H9 (cell line): ENCODE data around the gene AHI1. TPM values are rescaled to one million over a fixed set of nuclear protein-coding genes. Genes with fewer than 3 reads are reported as not detected.

Source experiments
- DNase-seq: peaks from one replicate; pipeline ENCODE4 v3.0.0-alpha.2; 2017
- H2AFZ ChIP-seq: one replicate; pipeline ENCODE4 v1.6.1; 2013; ENCODE audit warnings: mild to moderate bottlenecking, low read length, control low read depth, moderate library complexity
- H2AK5ac ChIP-seq: 2 replicates; pipeline ENCODE4 v1.6.1; 2013; ENCODE audit warnings: low read length, control low read depth, mixed read lengths; ENCODE audit not compliant: insufficient read length
- H2BK120ac ChIP-seq: one replicate; pipeline ENCODE4 v1.6.1; 2013; ENCODE audit warnings: low read depth, mild to moderate bottlenecking, low read length, control low read depth, inconsistent platforms; ENCODE audit not compliant: poor library complexity, severe bottlenecking
- H2BK12ac ChIP-seq: 2 replicates; pipeline ENCODE4 v1.6.1; 2013; ENCODE audit warnings: low read length, control low read depth, mixed read lengths, low read depth; ENCODE audit not compliant: insufficient read length
- H2BK15ac ChIP-seq: 2 replicates; pipeline ENCODE4 v1.6.1; 2013; ENCODE audit warnings: low read depth, low read length, control low read depth
- H2BK20ac ChIP-seq: one replicate; pipeline ENCODE4 v1.6.1; 2013; ENCODE audit warnings: low read depth, mild to moderate bottlenecking, low read length, control low read depth, inconsistent platforms; ENCODE audit not compliant: poor library complexity, severe bottlenecking
- H2BK5ac ChIP-seq: 2 replicates; pipeline ENCODE4 v1.6.1; 2013; ENCODE audit warnings: low read length, control low read depth, mixed read lengths; ENCODE audit not compliant: insufficient read length
- H3K14ac ChIP-seq: 2 replicates; pipeline ENCODE4 v1.6.1; 2013; ENCODE audit warnings: low read length, control low read depth; ENCODE audit not compliant: insufficient read depth
- H3K18ac ChIP-seq: 2 replicates; pipeline ENCODE4 v1.6.1; 2013; ENCODE audit warnings: low read depth, mild to moderate bottlenecking, mixed read lengths, low read length, control low read depth; ENCODE audit not compliant: insufficient read length
- H3K23ac ChIP-seq: 2 replicates; pipeline ENCODE4 v1.6.1; 2013; ENCODE audit warnings: low read length, control low read depth, mixed read lengths, low read depth; ENCODE audit not compliant: insufficient read length
- H3K23me2 ChIP-seq: 2 replicates; pipeline ENCODE4 v1.6.1; 2013; ENCODE audit warnings: low read depth, mild to moderate bottlenecking, mixed read lengths, low read length, control low read depth; ENCODE audit not compliant: insufficient read length, poor library complexity, severe bottlenecking
- H3K27ac ChIP-seq: 2 replicates; pipeline ENCODE4 v1.5.1; 2013; ENCODE audit warnings: low read length, control low read depth, mixed read lengths, low read depth; ENCODE audit not compliant: insufficient read length
- H3K27me3 ChIP-seq: 2 replicates; pipeline ENCODE4 v1.6.1; 2013; ENCODE audit warnings: low read length, control low read depth, inconsistent platforms; ENCODE audit not compliant: insufficient read depth
- H3K4ac ChIP-seq: 2 replicates; pipeline ENCODE4 v1.6.1; 2013; ENCODE audit warnings: low read depth, mild to moderate bottlenecking, control low read depth, inconsistent platforms, low read length, moderate library complexity
- H3K4me1 ChIP-seq: 2 replicates; pipeline ENCODE4 v1.6.1; 2013; ENCODE audit warnings: low read length, control low read depth, inconsistent platforms; ENCODE audit not compliant: insufficient read depth
- H3K4me2 ChIP-seq: 2 replicates; pipeline ENCODE4 v1.6.1; 2013; ENCODE audit warnings: low read length, control low read depth, mixed read lengths; ENCODE audit not compliant: insufficient read length, insufficient read depth
- H3K56ac ChIP-seq: 2 replicates; pipeline ENCODE4 v1.6.1; 2013; ENCODE audit warnings: low read depth, mild to moderate bottlenecking, mixed read lengths, low read length, control low read depth; ENCODE audit not compliant: insufficient read length
- H3K79me1 ChIP-seq: 2 replicates; pipeline ENCODE4 v1.6.1; 2013; ENCODE audit warnings: low read depth, mild to moderate bottlenecking, moderate library complexity, low read length, control low read depth, inconsistent platforms; ENCODE audit not compliant: insufficient read depth, poor library complexity, severe bottlenecking
- H3K79me2 ChIP-seq: 2 replicates; pipeline ENCODE4 v1.6.1; 2013; ENCODE audit warnings: low read length, control low read depth, inconsistent platforms; ENCODE audit not compliant: insufficient read depth
- H3K9ac ChIP-seq: 2 replicates; pipeline ENCODE4 v1.6.1; 2013; ENCODE audit warnings: low read length, control low read depth, mixed read lengths; ENCODE audit not compliant: insufficient read length; ENCODE audit errors: extremely low read depth
- H3K9me3 ChIP-seq: one replicate; pipeline ENCODE4 v1.6.1; 2013; ENCODE audit warnings: low read depth, low read length, inconsistent platforms; ENCODE audit not compliant: control insufficient read depth
- H3T11ph ChIP-seq: one replicate; pipeline ENCODE4 v1.6.1; 2013; ENCODE audit warnings: mild to moderate bottlenecking, low read length, control low read depth, inconsistent platforms
- H4K20me1 ChIP-seq: one replicate; pipeline ENCODE4 v1.6.1; 2013; ENCODE audit not compliant: control insufficient read depth, insufficient read length, insufficient read depth
- H4K5ac ChIP-seq: 2 replicates; pipeline ENCODE4 v1.6.1; 2013; ENCODE audit warnings: low read depth, mild to moderate bottlenecking, mixed read lengths, low read length, control low read depth; ENCODE audit not compliant: insufficient read length
- H4K8ac ChIP-seq: replicated peaks from 2 replicates; pipeline ENCODE4 v1.6.1; 2013; ENCODE audit warnings: low read length, control low read depth, mixed read lengths, low read depth; ENCODE audit not compliant: insufficient read length
- H4K91ac ChIP-seq: 2 replicates; pipeline ENCODE4 v1.6.1; 2013; ENCODE audit warnings: low read depth, mild to moderate bottlenecking, moderate library complexity, mixed read lengths, low read length, control low read depth; ENCODE audit not compliant: insufficient read length
- H3K27ac Mint-ChIP-seq, 3 experiments: 2 replicates in 2 of 3; 3 replicates in 1 of 3; pipeline ENCODE4 v1.8.0; 2020 to 2021; ENCODE audit warnings: mixed read lengths in 3 of 3, mild to moderate bottlenecking in 1 of 3, moderate library complexity in 1 of 3
- H3K27me3 Mint-ChIP-seq: 2 replicates; pipeline ENCODE4 v1.8.0; 2021; ENCODE audit warnings: low read depth, mild to moderate bottlenecking, moderate library complexity, mixed read lengths
- H3K36me3 Mint-ChIP-seq, 3 experiments: 2 replicates in 2 of 3; 3 replicates in 1 of 3; pipeline ENCODE4 v1.8.0; 2020 to 2021; ENCODE audit warnings: low read depth in 3 of 3, mixed read lengths in 3 of 3; ENCODE audit not compliant: insufficient read depth in 1 of 3
- H3K4me1 Mint-ChIP-seq, 2 experiments: 2 replicates each; pipeline ENCODE4 v1.8.0; 2020; ENCODE audit warnings: mixed read lengths in 2 of 2
- H3K4me3 Mint-ChIP-seq, 2 experiments: 2 replicates in 1 of 2; 3 replicates in 1 of 2; pipeline ENCODE4 v1.8.0; 2020 to 2021; ENCODE audit warnings: mild to moderate bottlenecking in 2 of 2, mixed read lengths in 2 of 2, moderate library complexity in 1 of 2
- H3K9me3 Mint-ChIP-seq, 2 experiments: 2 replicates in 1 of 2; 3 replicates in 1 of 2; pipeline ENCODE4 v1.8.0; 2020; ENCODE audit warnings: mild to moderate bottlenecking in 2 of 2, mixed read lengths in 2 of 2, moderate library complexity in 1 of 2
- WGBS: extraction: QIAGEN DNeasy Blood & Tissue Kit; methylation state at CpG from one replicate; pipeline ENCODE4 v1.1.7; 2013; ENCODE audit warnings: missing lambda C conversion rate, low lambda C conversion rate, mixed read lengths; ENCODE audit not compliant: insufficient read length; ENCODE audit errors: extremely low coverage; 5-methylcytosine and 5-hydroxymethylcytosine counted together
- total RNA-seq: library from RNA; stranded (reverse); gene quantifications from 2 replicates; pipeline ENCODE4 v1.2.1, GENCODE V29; 2021
- TF ChIP-seq, protein P1 (sequence below): fragments of 200-600 bp; sonication (generic); conservative IDR thresholded peaks from 3 replicates; pipeline ENCODE4 v1.8.0; 2021; ENCODE audit warnings: antibody characterized with exemption, mild to moderate bottlenecking

Gene AHI1
- total RNA-seq, 1 experiment from 2014 or later = 9.9 TPM

DNA sequence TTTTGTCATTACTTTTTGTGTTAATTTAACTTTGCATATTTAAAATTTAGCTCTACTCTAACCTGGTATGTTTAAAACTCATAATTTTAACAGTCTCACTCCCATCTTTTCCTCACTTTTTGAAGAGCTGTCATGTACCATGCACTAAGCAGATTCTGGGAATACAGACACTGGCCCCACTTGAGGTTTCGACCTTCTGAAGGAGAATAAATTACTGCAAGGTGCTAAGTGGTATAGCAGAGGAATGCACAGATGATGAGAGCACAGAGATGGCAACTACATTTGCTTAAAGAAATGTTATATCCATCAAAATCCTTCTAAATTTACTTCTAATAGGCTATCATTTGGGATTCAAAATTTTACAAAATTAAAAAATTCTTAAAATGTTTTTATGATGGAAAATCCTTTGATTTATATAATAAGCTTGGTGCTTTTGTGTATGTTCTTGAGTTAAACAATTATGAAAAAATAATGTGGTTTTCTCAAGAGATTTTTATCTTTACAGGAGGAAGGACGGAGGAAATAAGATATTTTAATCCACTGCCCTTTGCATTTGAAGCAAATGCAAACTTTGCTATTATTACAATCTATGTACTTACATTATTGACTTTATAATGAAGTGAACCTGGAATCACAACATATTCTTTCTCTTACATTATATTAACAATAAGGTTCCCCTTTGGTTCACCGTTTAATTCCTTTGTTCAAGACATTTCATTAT is 79.3 kb downstream of the AHI1 start:
- Mint-ChIP-seq H3K27me3 (no peaks in the 10 kb centered on the region), H3K9me3 (no peaks in the 10 kb centered on the region), H3K27ac (no peak overlapping the region), H3K4me3 (no peak overlapping the region), H3K4me1 (peaks cover 5 to 14% of the 10 kb centered on the region in 2 experiments), H3K36me3 (no peaks in the 10 kb centered on the region)
- Histone ChIP-seq H3K56ac (no peak overlapping the region), H3K79me2 (no peaks in the 10 kb centered on the region), H3K79me1 (no peaks in the 10 kb centered on the region), H2BK5ac (no peak overlapping the region), H3K4ac (no peak overlapping the region), H3K9me3 (no peaks in the 10 kb centered on the region), H2BK20ac (no peak overlapping the region), H4K91ac (no peak overlapping the region), H3K4me1 (no peaks in the 10 kb centered on the region), H4K5ac (no peak overlapping the region), H4K8ac (no peak overlapping the region), H3K9ac (no peak overlapping the region), H3K18ac (no peak overlapping the region), H4K20me1 (no peaks in the 10 kb centered on the region), H2AK5ac (no peak overlapping the region), H2BK120ac (no peak overlapping the region), H3K27me3 (no peaks in the 10 kb centered on the region), H2BK12ac (no peak overlapping the region), H3K23me2 (no peaks in the 10 kb centered on the region), H3K23ac (no peak overlapping the region), H2BK15ac (no peak overlapping the region), H2AFZ (no peak overlapping the region), H3T11ph (no peak overlapping the region), H3K14ac (no peak overlapping the region), H3K4me2 (no peak overlapping the region), H3K27ac (no peak overlapping the region)
- WGBS = no CpG with 5 or more reads among the region's 3 CpGs
- DNase-seq = no peak
- TF ChIP-seq, protein P1, sequence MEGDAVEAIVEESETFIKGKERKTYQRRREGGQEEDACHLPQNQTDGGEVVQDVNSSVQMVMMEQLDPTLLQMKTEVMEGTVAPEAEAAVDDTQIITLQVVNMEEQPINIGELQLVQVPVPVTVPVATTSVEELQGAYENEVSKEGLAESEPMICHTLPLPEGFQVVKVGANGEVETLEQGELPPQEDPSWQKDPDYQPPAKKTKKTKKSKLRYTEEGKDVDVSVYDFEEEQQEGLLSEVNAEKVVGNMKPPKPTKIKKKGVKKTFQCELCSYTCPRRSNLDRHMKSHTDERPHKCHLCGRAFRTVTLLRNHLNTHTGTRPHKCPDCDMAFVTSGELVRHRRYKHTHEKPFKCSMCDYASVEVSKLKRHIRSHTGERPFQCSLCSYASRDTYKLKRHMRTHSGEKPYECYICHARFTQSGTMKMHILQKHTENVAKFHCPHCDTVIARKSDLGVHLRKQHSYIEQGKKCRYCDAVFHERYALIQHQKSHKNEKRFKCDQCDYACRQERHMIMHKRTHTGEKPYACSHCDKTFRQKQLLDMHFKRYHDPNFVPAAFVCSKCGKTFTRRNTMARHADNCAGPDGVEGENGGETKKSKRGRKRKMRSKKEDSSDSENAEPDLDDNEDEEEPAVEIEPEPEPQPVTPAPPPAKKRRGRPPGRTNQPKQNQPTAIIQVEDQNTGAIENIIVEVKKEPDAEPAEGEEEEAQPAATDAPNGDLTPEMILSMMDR = no peak
